ENCODE measurements around the gene C9orf85. TPM values are rescaled to one million over a fixed set of nuclear protein-coding genes. Genes with fewer than 3 reads are reported as not detected.

C9orf85 gene
- total and polyA plus RNA-seq, 8 donors: 2.2 to 68.3 (median 8.4) TPM

GRCh38 chr9:71965403-71965802 lies 54.0 kb downstream of the C9orf85 start:
- Histone ChIP-seq H3K4me1 (no peaks in the 10 kb centered on the region), H3K27ac (peak overlapping the region in 1 of 5 donors; percentile 42), H3K27me3 (no peaks in the 10 kb centered on the region), H3K4me3 (no peak overlapping the region), H3K9me3 (peaks cover 0 to 14% (median 5%) of the 10 kb centered on the region in 4 donors), H3K36me3 (peaks cover 0 to 15% (median 12%) of the 10 kb centered on the region in 4 donors)
- 93 to 100% (median 100%) methylated on average over 1 of the region's 1 CpG for WGBS, 5 donors
- DNase-seq: no peak
- intact Hi-C loops (cut with DNase I; ENCODE audit: low total_unique reads): no loop called here
- TF ChIP-seq POLR2A (IDR thresholded peaks at IDR 0.05) (no peak), EP300 (IDR thresholded peaks at IDR 0.05) (no peak), CTCF (IDR thresholded peaks at IDR 0.05) (no peak), POLR2AphosphoS5 (IDR thresholded peaks at IDR 0.05) (no peak)

DNA sequence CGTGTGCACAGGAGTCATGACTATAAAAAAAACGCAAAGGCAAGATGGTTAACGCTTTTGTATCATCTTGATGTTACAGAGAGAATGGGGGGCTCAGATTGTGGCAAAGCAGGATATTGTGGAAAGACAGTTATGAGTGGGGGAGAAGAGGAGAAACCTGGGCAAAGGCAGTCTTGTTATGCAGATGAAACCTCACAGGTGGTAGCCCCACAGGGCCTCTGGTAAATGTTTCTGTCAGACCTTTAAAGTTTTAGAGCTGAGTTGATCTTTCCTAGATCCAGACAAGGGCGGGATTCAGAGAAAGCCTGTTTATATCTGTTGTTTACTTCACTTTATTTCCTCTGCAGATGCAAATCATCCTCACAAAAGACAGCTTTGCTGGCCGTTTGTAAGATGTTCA lies 55.2 kb downstream of the C9orf85 start:
- intact Hi-C loops (cut with DNase I; ENCODE audit: low total_unique reads): no loop called here
- peaks cover 0 to 14% (median 5%) of the 10 kb centered on the region in 4 donors for H3K9me3 ChIP-seq
- no peak overlapping the region for H3K27ac ChIP-seq
- no peaks in the 10 kb centered on the region for H3K4me1 ChIP-seq
- H3K36me3 ChIP-seq: peaks cover 0 to 17% (median 13%) of the 10 kb centered on the region in 4 donors
- TF ChIP-seq CTCF (IDR thresholded peaks at IDR 0.05) (no peak), POLR2A (IDR thresholded peaks at IDR 0.05) (no peak), EP300 (IDR thresholded peaks at IDR 0.05) (no peak), POLR2AphosphoS5 (IDR thresholded peaks at IDR 0.05) (no peak)
- WGBS, 5 donors: 73 to 81% (median 74%) methylated on average over 5 of the region's 5 CpGs
- no peak for DNase-seq
- no peak overlapping the region for H3K4me3 ChIP-seq
- no peaks in the 10 kb centered on the region for H3K27me3 ChIP-seq

- H3K36me3 ChIP-seq: peaks cover 0 to 30% (median 24%) of the 10 kb centered on the region in 4 donors
- H3K4me1 ChIP-seq: no peaks in the 10 kb centered on the region
- TF ChIP-seq EP300 (IDR thresholded peaks at IDR 0.05) (no peak), POLR2A (IDR thresholded peaks at IDR 0.05) (no peak), CTCF (IDR thresholded peaks at IDR 0.05) (no peak), POLR2AphosphoS5 (IDR thresholded peaks at IDR 0.05) (no peak)
- intact Hi-C loops (cut with DNase I; ENCODE audit: low total_unique reads): no loop called here
- 87 to 88% (median 88%) methylated on average over 10 of the region's 10 CpGs for WGBS, 5 donors
- no peaks in the 10 kb centered on the region for H3K27me3 ChIP-seq
- DNase-seq: no peak
- no peak overlapping the region for H3K27ac ChIP-seq
- no peak overlapping the region for H3K4me3 ChIP-seq
- peaks cover 0 to 14% (median 5%) of the 10 kb centered on the region in 4 donors for H3K9me3 ChIP-seq
Measured at GRCh38 chr9:71968541-71969090, 57.2 kb downstream of the C9orf85 start.

DNA sequence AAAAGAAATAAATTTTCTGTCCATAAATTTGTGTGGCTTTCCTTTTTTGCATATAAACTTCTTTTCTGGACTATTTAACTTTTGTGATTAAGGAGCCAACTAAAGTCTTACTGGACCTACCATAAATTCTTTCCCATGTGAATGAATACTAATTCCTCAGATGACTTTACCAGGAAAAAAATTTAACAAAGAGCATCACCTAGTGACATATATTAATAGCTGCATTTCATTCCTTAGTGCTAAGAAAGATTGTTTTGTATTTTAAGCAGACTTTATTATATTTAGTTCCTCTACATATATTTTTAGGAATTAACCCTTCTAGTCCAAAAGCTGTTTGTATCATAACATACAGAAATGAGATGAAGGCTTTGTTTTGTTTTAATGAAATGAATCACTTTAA lies 64.4 kb downstream of the C9orf85 start:
- no peak overlapping the region for H3K27ac ChIP-seq
- H3K36me3 ChIP-seq: peaks cover 0 to 31% (median 19%) of the 10 kb centered on the region in 4 donors
- no peaks in the 10 kb centered on the region for H3K9me3 ChIP-seq
- intact Hi-C loops (cut with DNase I; ENCODE audit: low total_unique reads): loop anchor here (10.0 kb wide), 1 partner anchor 171 kb away; no protein-coding TSS in a partner anchor
- DNase-seq: no peak
- no peak overlapping the region for H3K4me3 ChIP-seq
- no peaks in the 10 kb centered on the region for H3K27me3 ChIP-seq
- peaks cover 0 to 5% (median 0%) of the 10 kb centered on the region in 4 donors for H3K4me1 ChIP-seq
- TF ChIP-seq CTCF (IDR thresholded peaks at IDR 0.05) (peak in 3 of 7 experiments; percentile 7 to 26 (median 15)), EP300 (IDR thresholded peaks at IDR 0.05) (no peak)

Data from stomach (tissue), 9 donors.